B cell (primary cell): ENCODE data around the gene XIAP. TPM values are rescaled to one million over a fixed set of nuclear protein-coding genes. Genes with fewer than 3 reads are reported as not detected.
A peak's percentile ranks its signal among the peaks of the same experiment; 100 is the strongest.

ENCODE experiments used
- ATAC-seq: fragments of 200-7000 bp; cut with Tn5 transposase; one replicate; pipeline ENCODE4 v1.10.0; 2021; ENCODE audit warnings: low read depth, mild to moderate bottlenecking, moderate number of reproducible peaks, moderate library complexity
- CTCF ChIA-PET: fragments of 350-600 bp; sonication (Branson Sonifier 250); formaldehyde crosslinking; loops from one replicate; lab custom pipeline; 2021; ENCODE audit warnings: antibody characterized with exemption, inconsistent platforms; lab: Charles Lee
- POLR2A ChIA-PET: fragments of 350-600 bp; sonication (Branson Sonifier 250); formaldehyde crosslinking; loops from one replicate; lab custom pipeline; 2021; ENCODE audit warnings: antibody characterized with exemption; lab: Charles Lee
- DNase-seq: peaks from one replicate; pipeline ENCODE4 v3.0.0; 2013
- H2AFZ ChIP-seq: 2 replicates; pipeline ENCODE4 v1.6.1; 2012; ENCODE audit warnings: mild to moderate bottlenecking, low read depth, low read length; ENCODE audit not compliant: insufficient read depth, poor library complexity, severe bottlenecking
- H3K27ac ChIP-seq, 2 donors: 1 replicate in 1 of 2; 2 replicates in 1 of 2; pipeline ENCODE4 v1.5.1; 2012 to 2013; ENCODE audit warnings: low read length in 2 of 2, mild to moderate bottlenecking in 2 of 2, moderate library complexity in 1 of 2
- H3K27me3 ChIP-seq, 4 experiments: fragments of 200-600 bp in 1 of 4; sonication (generic) in 1 of 4; replicated peaks in 1 of 4; 1 replicate in 2 of 4; 2 replicates in 2 of 4; pipeline versions ENCODE4 v1.6.1 to v1.7.0; 2013 to 2016; ENCODE audit warnings: low read length in 3 of 4, mild to moderate bottlenecking in 2 of 4, mixed read lengths in 1 of 4, moderate library complexity in 1 of 4; ENCODE audit not compliant: insufficient read depth in 4 of 4, control insufficient read depth in 3 of 4; ENCODE audit errors: control extremely low read depth in 1 of 4
- H3K36me3 ChIP-seq, 2 experiments: replicated peaks in 1 of 2; 1 replicate in 1 of 2; 2 replicates in 1 of 2; pipeline versions ENCODE4 v1.6.1 to v1.7.1; 2013; ENCODE audit warnings: low read length in 1 of 2; ENCODE audit not compliant: insufficient read depth in 2 of 2, control insufficient read depth in 1 of 2; ENCODE audit errors: control extremely low read depth in 1 of 2, extremely low read depth in 1 of 2
- H3K4me1 ChIP-seq, 2 donors: fragments of 200-600 bp in 1 of 2; sonication (generic) in 1 of 2; 1 replicate in 1 of 2; 2 replicates in 1 of 2; pipeline versions ENCODE4 v1.5.1 to v1.6.1; 2013 to 2017; ENCODE audit warnings: low read length in 2 of 2; ENCODE audit not compliant: control insufficient read depth in 2 of 2, insufficient read depth in 2 of 2
- H3K4me2 ChIP-seq: replicated peaks from 2 replicates; pipeline ENCODE3; 2012; ENCODE audit warnings: mild to moderate bottlenecking, low read depth, low read length; ENCODE audit not compliant: poor library complexity, severe bottlenecking
- H3K4me3 ChIP-seq, 5 experiments: fragments of 200-600 bp in 1 of 5; sonication (generic) in 1 of 5; 1 replicate in 3 of 5; 2 replicates in 2 of 5; pipeline versions ENCODE4 v1.5.1 to v1.7.0; 2011 to 2016; ENCODE audit warnings: low read length in 4 of 5, mild to moderate bottlenecking in 4 of 5, low read depth in 2 of 5, control low read depth in 1 of 5, moderate library complexity in 1 of 5; ENCODE audit not compliant: insufficient read depth in 1 of 5; ENCODE audit errors: control extremely low read depth in 1 of 5, extremely low read depth in 1 of 5
- H3K79me2 ChIP-seq: fragments of 200-600 bp; sonication (generic); one replicate; pipeline ENCODE4 v1.6.0; 2016; ENCODE audit warnings: low read length; ENCODE audit not compliant: control insufficient read depth, insufficient read depth
- H3K9ac ChIP-seq: fragments of 200-600 bp; sonication (generic); 2 replicates; pipeline ENCODE4 v1.6.1; 2017; ENCODE audit warnings: mild to moderate bottlenecking, low read length, moderate library complexity
- H3K9me3 ChIP-seq, 3 donors: one replicate each; pipeline versions ENCODE4 v1.6.1 to v1.7.1; 2013; ENCODE audit warnings: low read length in 2 of 3; ENCODE audit not compliant: control insufficient read depth in 2 of 3, insufficient read depth in 1 of 3; ENCODE audit errors: control extremely low read depth in 1 of 3
- H4K20me1 ChIP-seq: 2 replicates; pipeline ENCODE4 v1.6.0; 2012; ENCODE audit warnings: mild to moderate bottlenecking, low read length; ENCODE audit not compliant: insufficient read depth, control insufficient read depth, poor library complexity, severe bottlenecking
- H3K27ac Mint-ChIP-seq: one replicate; pipeline ENCODE4 v1.8.0; 2021; ENCODE audit warnings: mixed read lengths
- H3K27me3 Mint-ChIP-seq: one replicate; pipeline ENCODE4 v1.8.0; 2021; ENCODE audit warnings: mixed read lengths
- H3K4me1 Mint-ChIP-seq: one replicate; pipeline ENCODE4 v1.8.0; 2021; ENCODE audit warnings: mixed read lengths
- H3K4me3 Mint-ChIP-seq: one replicate; pipeline ENCODE4 v1.8.0; 2021; ENCODE audit warnings: mixed read lengths
- H3K9me3 Mint-ChIP-seq: one replicate; pipeline ENCODE4 v1.8.0; 2022; ENCODE audit warnings: mixed read lengths; ENCODE audit not compliant: insufficient read depth
- CTCF ChIP-seq: fragments of 200-600 bp; IDR thresholded peaks from one replicate; pipeline ENCODE4 v1.8.0; 2022; ENCODE audit warnings: antibody characterized with exemption, mild to moderate bottlenecking
- EZH2 ChIP-seq: IDR thresholded peaks from 2 replicates; pipeline ENCODE4 v1.6.1; 2012; ENCODE audit warnings: borderline replicate concordance, low read depth, mild to moderate bottlenecking, moderate library complexity, low read length; ENCODE audit not compliant: insufficient read depth, poor library complexity, severe bottlenecking
- WGBS: methylation state at CpG from one replicate; pipeline ENCODE4 v1.1.5; 2013; ENCODE audit warnings: missing lambda C conversion rate; ENCODE audit not compliant: insufficient coverage; 5-methylcytosine and 5-hydroxymethylcytosine counted together
- intact Hi-C: fragments of 100-400 bp; cut with micrococcal nuclease; formaldehyde crosslinking; loops from one replicate; pipeline ENCODE4 v1.10.0; 2022
- polyA plus RNA-seq: library from polyadenylated mRNA; depleted of rRNA; stranded (reverse); fragments of >200 nt; gene quantifications from 2 replicates; pipeline ENCODE4 v1.2.3, GENCODE V29; 2012
- total RNA-seq, 2 donors: library from RNA; stranded (reverse); fragments of 120-200 nt in 1 of 2; gene quantifications; 1 replicate in 1 of 2; 2 replicates in 1 of 2; pipeline versions ENCODE4 v1.2.3 to v1.2.4, GENCODE V29; 2013 to 2022

Gene XIAP
- total and polyA plus RNA-seq, 2 donors (not counting 1 experiment from before 2014, with no cell fraction given): 9.2 to 36.2 TPM

- peak overlapping the region; percentile 66 for H2AFZ ChIP-seq
- no CpG with 5 or more reads among the region's 13 CpGs for WGBS
- Mint-ChIP-seq H3K4me1 (peaks cover 23% of the 10 kb centered on the region), H3K27ac (peak overlapping the region; percentile 94), H3K4me3 (peak overlapping the region; percentile 88), H3K27me3 (no peaks in the 10 kb centered on the region), H3K9me3 (no peaks in the 10 kb centered on the region)
- TF ChIP-seq CTCF: no peak
- TF ChIP-seq EZH2: no peak
- CTCF ChIA-PET: interaction anchor here (0.6 to 3.3 kb wide), 3 partner anchors 57 to 127 kb away, joined by 4 to 18 read pairs (median 15); no protein-coding TSS in a partner anchor
- no peaks in the 10 kb centered on the region for H3K9me3 ChIP-seq
- peak overlapping the region; percentile 94 to 100 for H3K27ac ChIP-seq
- H3K4me2 ChIP-seq: peak overlapping the region; percentile 78
- H3K79me2 ChIP-seq: peaks cover 53% of the 10 kb centered on the region
- peaks cover 7 to 14% of the 10 kb centered on the region in 2 donors for H3K4me1 ChIP-seq
- DNase-seq: no peak
- H4K20me1 ChIP-seq: no peaks in the 10 kb centered on the region
- peak overlapping the region; percentile 67 to 93 (median 82) for H3K4me3 ChIP-seq
- POLR2A ChIA-PET: interaction anchor here (0.6 to 1.7 kb wide), 5 partner anchors 56 to 221 kb away, joined by 3 to 5 read pairs (median 4); no protein-coding TSS in a partner anchor
- no peaks in the 10 kb centered on the region for H3K27me3 ChIP-seq
- intact Hi-C loops: loop anchor here (1.0 to 5.0 kb wide), 5 partner anchors 57 to 229 kb away; partner anchors contain the start of gene THOC2
- H3K36me3 ChIP-seq: no peaks in the 10 kb centered on the region
- H3K9ac ChIP-seq: peak overlapping the region; percentile 96
- no peak for ATAC-seq
Measured at GRCh38 chrX:123960956-123961267, 101.1 kb downstream of the XIAP start.

GRCh38 chrX:123961268-123962005, 101.6 kb downstream of the XIAP start, which contains the start of gene STAG2:
TSS of gene STAG2 (plus strand) at chrX:123961706. CDS start at chrX:124022628, 60,922 bp downstream.
- intact Hi-C loops: loop anchor here (2.0 to 5.0 kb wide), 4 partner anchors 15 to 229 kb away; partner anchors contain the start of gene THOC2
- peak; percentile 16 for ATAC-seq
- H3K4me1 Mint-ChIP-seq: peaks cover 25% of the 10 kb centered on the region

More at GRCh38 chrX:123961268-123962005, 101.6 kb downstream of the XIAP start, which contains the start of gene STAG2:
- no peaks in the 10 kb centered on the region for H3K36me3 ChIP-seq
- ChIA-PET POLR2A (interaction anchor here (0.6 to 0.7 kb wide), 2 partner anchors 32 to 83 kb away, joined by 4 read pairs; no protein-coding TSS in a partner anchor), CTCF (interaction anchor here (2.5 to 3.3 kb wide), 2 partner anchors 56 to 128 kb away, joined by 15 to 18 read pairs; no protein-coding TSS in a partner anchor)
- no peak for TF ChIP-seq CTCF
- no peak for TF ChIP-seq EZH2
- H3K27me3 ChIP-seq: no peaks in the 10 kb centered on the region
- H3K9me3 ChIP-seq: no peaks in the 10 kb centered on the region
- peaks cover 58% of the 10 kb centered on the region for H3K79me2 ChIP-seq
- peak within 1 kb of the TSS; percentile 78 for H3K4me2 ChIP-seq
- H3K27ac Mint-ChIP-seq: peak within 1 kb of the TSS; percentile 94
- H3K4me3 ChIP-seq: peak within 1 kb of the TSS; percentile 70 to 93 (median 82)
- peak within 1 kb of the TSS; percentile 94 to 100 for H3K27ac ChIP-seq
- peak; percentile 71 for DNase-seq
- H3K9me3 Mint-ChIP-seq: no peaks in the 10 kb centered on the region
- H3K4me3 Mint-ChIP-seq: peak within 1 kb of the TSS; percentile 88
- no peaks in the 10 kb centered on the region for H4K20me1 ChIP-seq
- H3K4me1 ChIP-seq: peaks cover 7 to 14% of the 10 kb centered on the region in 2 donors
- 0% methylated on average over 1 of the region's 38 CpGs for WGBS
- no peaks in the 10 kb centered on the region for H3K27me3 Mint-ChIP-seq
- peak within 1 kb of the TSS; percentile 96 for H3K9ac ChIP-seq
- peak within 1 kb of the TSS; percentile 66 for H2AFZ ChIP-seq
